Activated CD4-positive, alpha-beta T cell treated with anti-CD3 and anti-CD28 coated beads, Interleukin-2, amount 10 ng/mL, durations not matched to agents 7 days and 5 days (primary cell): ENCODE data around the gene SPATA24. TPM values are rescaled to one million over a fixed set of nuclear protein-coding genes. Genes with fewer than 3 reads are reported as not detected.
A peak's percentile ranks its signal among the peaks of the same experiment; 100 is the strongest.
"Not testable (repeated sequence)": the region's sequence is repeated elsewhere in the genome, so short reads cannot be mapped to it uniquely, and the experiment has no call there.

Experiments
- CTCF ChIA-PET: fragments of 350-600 bp; sonication (Branson Sonifier 250); formaldehyde crosslinking; loops from one replicate; lab custom pipeline; 2021; ENCODE audit warnings: antibody characterized with exemption; lab: Charles Lee
- POLR2A ChIA-PET: fragments of 350-600 bp; sonication (Branson Sonifier 250); formaldehyde crosslinking; loops from one replicate; lab custom pipeline; 2021; ENCODE audit warnings: antibody characterized with exemption; lab: Charles Lee
- DNase-seq: peaks from one replicate; pipeline ENCODE4 v3.0.0-alpha.2; 2020
- H3K27ac Mint-ChIP-seq: one replicate; pipeline ENCODE4 v1.8.0; 2021; ENCODE audit warnings: mild to moderate bottlenecking, moderate library complexity, mixed read lengths
- H3K27me3 Mint-ChIP-seq: one replicate; pipeline ENCODE4 v1.8.0; 2021; ENCODE audit warnings: mixed read lengths
- H3K36me3 Mint-ChIP-seq: one replicate; pipeline ENCODE4 v1.8.0; 2021; ENCODE audit warnings: low read depth, mixed read lengths
- H3K4me1 Mint-ChIP-seq: one replicate; pipeline ENCODE4 v1.8.0; 2021; ENCODE audit warnings: mixed read lengths
- H3K4me3 Mint-ChIP-seq: one replicate; pipeline ENCODE4 v1.8.0; 2021; ENCODE audit warnings: mild to moderate bottlenecking, moderate library complexity, mixed read lengths
- H3K9me3 Mint-ChIP-seq: one replicate; pipeline ENCODE4 v1.8.0; 2021; ENCODE audit warnings: mixed read lengths
- total RNA-seq, 2 experiments: library from RNA; stranded (reverse); gene quantifications; one replicate each; pipeline ENCODE4 v1.2.3, GENCODE V29; 2021

SPATA24 gene
- total RNA-seq: 1 to 10 TPM; 5.5 to 7.2 TPM

- DNase-seq: peak; percentile 99
- H3K9me3 Mint-ChIP-seq: no peaks in the 10 kb centered on the region
- peaks cover 2% of the 10 kb centered on the region for H3K36me3 Mint-ChIP-seq
- H3K27ac Mint-ChIP-seq: peak within 1 kb of the TSS; percentile 100
- H3K4me1 Mint-ChIP-seq: peaks cover 47% of the 10 kb centered on the region
- CTCF ChIA-PET: interaction anchor here (0.6 to 5.5 kb wide), 10 partner anchors 8 to 110 kb away, joined by 3 to 43 read pairs (median 10); partner anchors contain the start of genes MZB1 and PROB1
- POLR2A ChIA-PET: interaction anchor here (0.6 kb wide), 1 partner anchor 119 kb away, joined by 3 read pairs; no protein-coding TSS in a partner anchor
- H3K4me3 Mint-ChIP-seq: peak within 1 kb of the TSS; percentile 92
- no peaks in the 10 kb centered on the region for H3K27me3 Mint-ChIP-seq
Measured at GRCh38 chr5:139403787-139404483, at the start of gene SPATA24. Gene SPATA24, minus strand, starts transcription at chr5:139404089. Its CDS starts 29 bp downstream, at chr5:139404060.

- H3K4me1 Mint-ChIP-seq: peaks cover 52% of the 10 kb centered on the region
- POLR2A ChIA-PET: no interaction called here
- H3K9me3 Mint-ChIP-seq: peaks cover 4% of the 10 kb centered on the region
- CTCF ChIA-PET: no interaction called here
- H3K36me3 Mint-ChIP-seq: peaks cover 6% of the 10 kb centered on the region
- no peak for DNase-seq
- H3K4me3 Mint-ChIP-seq: no peak overlapping the region
- H3K27me3 Mint-ChIP-seq: no peaks in the 10 kb centered on the region
- no peak overlapping the region for H3K27ac Mint-ChIP-seq
Measured at GRCh38 chr5:139451878-139452660, 48.2 kb upstream of the SPATA24 start.

- no peak overlapping the region for H3K4me3 Mint-ChIP-seq
- peaks cover 5% of the 10 kb centered on the region for H3K9me3 Mint-ChIP-seq
- peaks cover 9% of the 10 kb centered on the region for H3K36me3 Mint-ChIP-seq
- POLR2A ChIA-PET: no interaction called here
- no peaks in the 10 kb centered on the region for H3K27me3 Mint-ChIP-seq
- DNase-seq: no peak
- H3K27ac Mint-ChIP-seq: no peak overlapping the region
- peaks cover 54% of the 10 kb centered on the region for H3K4me1 Mint-ChIP-seq
- CTCF ChIA-PET: interaction anchor here (0.8 to 1.5 kb wide), 3 partner anchors 14 to 47 kb away, joined by 3 to 5 read pairs (median 3); partner anchors contain the start of gene SPATA24
Measured at GRCh38 chr5:139451176-139451575, 47.3 kb upstream of the SPATA24 start.

- no peak for DNase-seq
- Mint-ChIP-seq H3K9me3 (peaks cover 5% of the 10 kb centered on the region), H3K27ac (peak overlapping the region; percentile 63), H3K4me1 (peaks cover 62% of the 10 kb centered on the region), H3K27me3 (no peaks in the 10 kb centered on the region), H3K36me3 (peaks cover 9% of the 10 kb centered on the region), H3K4me3 (no peak overlapping the region)
- ChIA-PET CTCF (interaction anchor here (1.3 to 2.6 kb wide), 3 partner anchors 9 to 35 kb away, joined by 3 to 13 read pairs (median 5); partner anchors contain the start of gene DNAJC18), POLR2A (interaction anchor here (0.6 kb wide), 1 partner anchor 42 kb away, joined by 3 read pairs; no protein-coding TSS in a partner anchor)
Measured at GRCh38 chr5:139446956-139447779, 43.3 kb upstream of the SPATA24 start.

- peaks cover 71% of the 10 kb centered on the region for H3K4me1 Mint-ChIP-seq
- H3K36me3 Mint-ChIP-seq: peaks cover 9% of the 10 kb centered on the region
- ChIA-PET CTCF (interaction anchor here (1.0 to 2.2 kb wide), 8 partner anchors 10 to 191 kb away, joined by 3 to 14 read pairs (median 4); no protein-coding TSS in a partner anchor), POLR2A (no interaction called here)
- no peak for DNase-seq
- H3K27me3 Mint-ChIP-seq: no peaks in the 10 kb centered on the region
- H3K9me3 Mint-ChIP-seq: peaks cover 5% of the 10 kb centered on the region
- no peak overlapping the region for H3K4me3 Mint-ChIP-seq
- H3K27ac Mint-ChIP-seq: no peak overlapping the region
Measured at GRCh38 chr5:139445325-139446170, 41.7 kb upstream of the SPATA24 start.

- Mint-ChIP-seq H3K36me3 (peaks cover 8% of the 10 kb centered on the region), H3K9me3 (peaks cover 3% of the 10 kb centered on the region), H3K4me1 (peaks cover 80% of the 10 kb centered on the region), H3K27me3 (no peaks in the 10 kb centered on the region), H3K4me3 (no peak overlapping the region), H3K27ac (peak overlapping the region; percentile 84)
- no peak for DNase-seq
- POLR2A ChIA-PET: no interaction called here
- CTCF ChIA-PET: interaction anchor here (1.1 to 1.8 kb wide), 5 partner anchors 22 to 190 kb away, joined by 3 to 5 read pairs (median 5); no protein-coding TSS in a partner anchor
Measured at GRCh38 chr5:139443831-139444453, 40.1 kb upstream of the SPATA24 start.

- H3K36me3 Mint-ChIP-seq, H3K27me3 Mint-ChIP-seq, DNase-seq, H3K4me3 Mint-ChIP-seq, H3K9me3 Mint-ChIP-seq, H3K27ac Mint-ChIP-seq, POLR2A ChIA-PET: not testable (repeated sequence)
- peaks cover 64% of the 10 kb centered on the region for H3K4me1 Mint-ChIP-seq
- CTCF ChIA-PET: interaction anchor here (1.2 to 6.3 kb wide), 3 partner anchors 10 to 37 kb away, joined by 3 to 49 read pairs (median 4); no protein-coding TSS in a partner anchor
Measured at GRCh38 chr5:139440416-139440815, 36.5 kb upstream of the SPATA24 start.

- no peaks in the 10 kb centered on the region for H3K9me3 Mint-ChIP-seq
- peaks cover 6% of the 10 kb centered on the region for H3K36me3 Mint-ChIP-seq
- CTCF ChIA-PET: interaction anchor here (0.5 to 6.3 kb wide), 20 partner anchors 8 to 1107 kb away, joined by 3 to 49 read pairs (median 4); partner anchors contain the start of gene STING1
- peaks cover 59% of the 10 kb centered on the region for H3K4me1 Mint-ChIP-seq
- POLR2A ChIA-PET: interaction anchor here (0.6 kb wide), 1 partner anchor 1130 kb away, joined by 3 read pairs; no protein-coding TSS in a partner anchor
- peak; percentile 93 for DNase-seq
- H3K4me3 Mint-ChIP-seq: peak within 1 kb of the TSS; percentile 94
- H3K27me3 Mint-ChIP-seq: no peaks in the 10 kb centered on the region
- peak within 1 kb of the TSS; percentile 99 for H3K27ac Mint-ChIP-seq
Measured at GRCh38 chr5:139439013-139439903, 35.4 kb upstream of the SPATA24 start, which contains the start of gene DNAJC18. Gene DNAJC18, minus strand, starts transcription at chr5:139439525. Its CDS starts 80 bp downstream, at chr5:139439445.

GRCh38 chr5:139438707-139439012 is 34.8 kb upstream of the SPATA24 start:
- CTCF ChIA-PET: interaction anchor here (0.6 to 6.3 kb wide), 17 partner anchors 9 to 1108 kb away, joined by 3 to 49 read pairs (median 4); partner anchors contain the start of genes ECSCR and STING1
- POLR2A ChIA-PET: interaction anchor here (0.6 kb wide), 2 partner anchors 58 to 1131 kb away, joined by 3 to 6 read pairs; no protein-coding TSS in a partner anchor
- peak overlapping the region; percentile 94 for H3K4me3 Mint-ChIP-seq

GRCh38 chr5:139435676-139436075 is 31.8 kb upstream of the SPATA24 start:
- POLR2A ChIA-PET: interaction anchor here (0.7 kb wide), 1 partner anchor 38 kb away, joined by 6 read pairs; no protein-coding TSS in a partner anchor
- Mint-ChIP-seq H3K4me1 (peaks cover 30% of the 10 kb centered on the region), H3K27ac (no peak overlapping the region), H3K4me3 (no peak overlapping the region), H3K9me3 (no peaks in the 10 kb centered on the region), H3K36me3 (peaks cover 6% of the 10 kb centered on the region), H3K27me3 (no peaks in the 10 kb centered on the region)
- no peak for DNase-seq
- CTCF ChIA-PET: interaction anchor here (0.6 to 6.3 kb wide), 8 partner anchors 10 to 412 kb away, joined by 3 to 49 read pairs (median 4); partner anchors contain the start of gene UBE2D2

More at GRCh38 chr5:139438707-139439012, 34.8 kb upstream of the SPATA24 start:
- peaks cover 53% of the 10 kb centered on the region for H3K4me1 Mint-ChIP-seq
- H3K27ac Mint-ChIP-seq: peak overlapping the region; percentile 99
- H3K36me3 Mint-ChIP-seq: peaks cover 6% of the 10 kb centered on the region
- no peak for DNase-seq
- no peaks in the 10 kb centered on the region for H3K9me3 Mint-ChIP-seq
- H3K27me3 Mint-ChIP-seq: no peaks in the 10 kb centered on the region
